Vagina (tissue), 2 donors: Measurements from ENCODE around the gene KLHL25. TPM values are rescaled to one million over a fixed set of nuclear protein-coding genes. Genes with fewer than 3 reads are reported as not detected.

ENCODE experiments used
- DNase-seq, 2 donors: peaks; one replicate each; pipeline ENCODE4 v3.0.0-alpha.2; 2017; ENCODE audit errors: extremely low spot score in 2 of 2
- H3K27ac ChIP-seq: fragments of 200-600 bp; sonication (generic); one replicate; pipeline ENCODE4 v1.5.1; 2019
- H3K27me3 ChIP-seq: fragments of 200-600 bp; sonication (generic); one replicate; pipeline ENCODE4 v1.5.1; 2019
- H3K36me3 ChIP-seq, 2 donors: fragments of 200-600 bp; sonication (generic); one replicate each; pipeline ENCODE4 v1.5.1; 2017 to 2019
- H3K4me1 ChIP-seq: fragments of 200-600 bp; sonication (generic); one replicate; pipeline ENCODE4 v1.5.1; 2019
- H3K4me3 ChIP-seq, 2 donors: fragments of 200-600 bp; sonication (generic); 1 replicate in 1 of 2; 2 replicates in 1 of 2; pipeline ENCODE4 v1.5.1; 2016 to 2019
- H3K9me3 ChIP-seq: fragments of 200-600 bp; sonication (generic); one replicate; pipeline ENCODE4 v1.5.1; 2019
- POLR2A ChIP-seq, 2 donors: fragments of 450-650 bp; IDR thresholded peaks; one replicate each; pipeline ENCODE4 v1.6.1; 2017; ENCODE audit warnings: antibody characterized with exemption in 2 of 2, mild to moderate bottlenecking in 2 of 2, moderate library complexity in 2 of 2
- POLR2AphosphoS5 ChIP-seq, 2 donors: sonication (generic); formaldehyde crosslinking; IDR thresholded peaks; one replicate each; pipeline ENCODE4 v1.9.0; 2017; ENCODE audit warnings: antibody characterized with exemption in 2 of 2, mild to moderate bottlenecking in 2 of 2, low read depth in 1 of 2; ENCODE audit not compliant: insufficient read depth in 1 of 2
- intact Hi-C: fragments of 100-400 bp; cut with DNase I; formaldehyde crosslinking; loops from one replicate; pipeline ENCODE4 v1.15.1; 2023
- total RNA-seq: library from RNA; depleted of rRNA; stranded (reverse); fragments of >200 nt; gene quantifications from one replicate; pipeline ENCODE4 v1.2.3, GENCODE V29; 2016
- TF ChIP-seq, protein P1 (sequence below), 3 experiments: fragments of 450-650 bp in 2 of 3; fragments of 200-600 bp in 1 of 3; sonication (generic) in 1 of 3; IDR thresholded peaks; one replicate each; pipeline ENCODE4 v1.5.1; 2017 to 2019; ENCODE audit warnings: antibody characterized with exemption in 3 of 3, mild to moderate bottlenecking in 2 of 3, moderate library complexity in 2 of 3

Gene KLHL25
- total RNA-seq, 1 donor from 2014 or later = 9.6 TPM

DNA sequence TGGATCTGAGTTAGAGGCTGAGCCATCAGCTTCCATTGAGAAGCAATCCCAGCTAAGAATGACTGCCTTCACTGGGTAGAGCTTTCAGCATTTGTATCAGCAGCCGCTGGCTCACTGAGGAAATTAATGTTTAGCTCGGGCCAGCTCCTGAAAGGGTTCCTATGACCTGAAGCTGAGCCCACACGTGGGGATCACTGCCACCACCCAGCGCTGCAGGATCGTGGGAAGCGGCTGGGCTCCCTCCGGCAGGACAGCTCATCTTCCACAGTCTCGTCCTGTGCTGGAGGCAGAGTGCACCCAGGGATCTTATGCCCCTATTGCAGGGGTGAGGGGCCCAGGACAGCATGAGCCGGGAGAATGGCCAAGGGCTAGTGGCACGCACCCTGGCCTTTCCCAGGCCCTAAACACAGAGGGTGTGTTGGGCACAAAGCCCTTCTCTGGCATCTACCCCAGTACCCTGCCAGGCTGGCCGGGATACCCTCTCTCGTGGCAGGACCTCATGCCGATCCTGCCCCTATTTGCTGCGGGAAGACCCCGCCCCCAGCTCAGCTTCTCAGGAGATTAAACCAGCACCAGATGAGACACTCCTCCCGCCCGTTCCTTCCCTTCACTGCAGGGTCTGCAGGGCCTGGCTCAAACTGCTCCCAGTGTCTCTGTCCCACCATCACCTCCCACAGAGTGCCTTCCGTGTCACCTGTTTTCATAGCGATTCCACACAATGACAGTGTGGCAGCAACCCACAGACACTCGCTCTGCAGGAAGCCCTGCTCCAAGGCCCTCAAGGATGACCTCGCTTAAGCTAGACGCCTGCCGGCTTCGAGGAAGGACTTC, 28.5 kb downstream of the KLHL25 start:
- H3K27ac ChIP-seq = no peak overlapping the region
- intact Hi-C loops = no loop called here
- H3K9me3 ChIP-seq = no peaks in the 10 kb centered on the region
- H3K27me3 ChIP-seq = no peaks in the 10 kb centered on the region
- H3K36me3 ChIP-seq = no peaks in the 10 kb centered on the region
- peaks cover 36% of the 10 kb centered on the region for H3K4me1 ChIP-seq
- no peak for DNase-seq
- H3K4me3 ChIP-seq = no peak overlapping the region
- no peak for TF ChIP-seq POLR2A (IDR thresholded peaks at IDR 0.05)
- TF ChIP-seq, protein P1, sequence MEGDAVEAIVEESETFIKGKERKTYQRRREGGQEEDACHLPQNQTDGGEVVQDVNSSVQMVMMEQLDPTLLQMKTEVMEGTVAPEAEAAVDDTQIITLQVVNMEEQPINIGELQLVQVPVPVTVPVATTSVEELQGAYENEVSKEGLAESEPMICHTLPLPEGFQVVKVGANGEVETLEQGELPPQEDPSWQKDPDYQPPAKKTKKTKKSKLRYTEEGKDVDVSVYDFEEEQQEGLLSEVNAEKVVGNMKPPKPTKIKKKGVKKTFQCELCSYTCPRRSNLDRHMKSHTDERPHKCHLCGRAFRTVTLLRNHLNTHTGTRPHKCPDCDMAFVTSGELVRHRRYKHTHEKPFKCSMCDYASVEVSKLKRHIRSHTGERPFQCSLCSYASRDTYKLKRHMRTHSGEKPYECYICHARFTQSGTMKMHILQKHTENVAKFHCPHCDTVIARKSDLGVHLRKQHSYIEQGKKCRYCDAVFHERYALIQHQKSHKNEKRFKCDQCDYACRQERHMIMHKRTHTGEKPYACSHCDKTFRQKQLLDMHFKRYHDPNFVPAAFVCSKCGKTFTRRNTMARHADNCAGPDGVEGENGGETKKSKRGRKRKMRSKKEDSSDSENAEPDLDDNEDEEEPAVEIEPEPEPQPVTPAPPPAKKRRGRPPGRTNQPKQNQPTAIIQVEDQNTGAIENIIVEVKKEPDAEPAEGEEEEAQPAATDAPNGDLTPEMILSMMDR (IDR thresholded peaks at IDR 0.05) = no peak
- TF ChIP-seq POLR2AphosphoS5 (IDR thresholded peaks at IDR 0.05; ENCODE audit: insufficient read depth in 1 of 2, low read depth in 1 of 2) = no peak

DNA sequence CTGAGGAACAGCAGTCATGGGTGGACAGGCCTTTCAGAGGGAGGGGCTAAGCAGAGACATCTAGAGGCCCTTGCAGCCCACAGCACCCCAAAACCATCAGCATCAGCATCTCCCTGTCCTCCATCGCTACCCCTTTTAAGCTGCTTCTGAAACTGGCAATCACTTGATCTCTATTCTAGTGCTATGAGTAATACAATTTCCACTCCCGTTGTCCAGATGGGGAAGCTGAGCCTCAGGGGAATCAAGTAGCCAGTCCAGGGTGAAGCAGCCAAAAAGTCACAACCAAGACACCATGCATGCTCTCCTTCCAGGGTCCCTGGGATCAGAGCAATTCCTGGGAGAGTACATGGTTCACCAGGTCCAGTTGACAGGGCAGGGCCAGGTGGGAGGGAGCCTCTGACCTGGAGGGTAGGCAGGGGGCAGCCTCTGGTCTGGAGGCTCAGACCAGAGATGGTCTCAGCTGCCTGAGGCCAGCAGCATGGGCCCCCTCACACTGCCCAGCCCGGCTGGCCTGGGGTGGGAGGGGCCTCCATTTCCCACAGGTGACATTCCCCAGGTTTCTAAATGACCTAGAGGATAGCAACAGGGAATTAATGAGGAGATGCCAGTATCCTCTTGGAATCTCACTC, 30.0 kb downstream of the KLHL25 start:
- Histone ChIP-seq H3K27ac (peak overlapping the region; percentile 8), H3K4me3 (no peak overlapping the region), H3K4me1 (peaks cover 21% of the 10 kb centered on the region), H3K27me3 (no peaks in the 10 kb centered on the region), H3K36me3 (peaks cover 0 to 7% of the 10 kb centered on the region in 2 donors), H3K9me3 (no peaks in the 10 kb centered on the region)
- intact Hi-C loops = no loop called here
- TF ChIP-seq, protein P1 (IDR thresholded peaks at IDR 0.05) = no peak
- no peak for TF ChIP-seq POLR2A (IDR thresholded peaks at IDR 0.05)
- no peak for TF ChIP-seq POLR2AphosphoS5 (IDR thresholded peaks at IDR 0.05; ENCODE audit: insufficient read depth in 1 of 2, low read depth in 1 of 2)
- no peak for DNase-seq

DNA sequence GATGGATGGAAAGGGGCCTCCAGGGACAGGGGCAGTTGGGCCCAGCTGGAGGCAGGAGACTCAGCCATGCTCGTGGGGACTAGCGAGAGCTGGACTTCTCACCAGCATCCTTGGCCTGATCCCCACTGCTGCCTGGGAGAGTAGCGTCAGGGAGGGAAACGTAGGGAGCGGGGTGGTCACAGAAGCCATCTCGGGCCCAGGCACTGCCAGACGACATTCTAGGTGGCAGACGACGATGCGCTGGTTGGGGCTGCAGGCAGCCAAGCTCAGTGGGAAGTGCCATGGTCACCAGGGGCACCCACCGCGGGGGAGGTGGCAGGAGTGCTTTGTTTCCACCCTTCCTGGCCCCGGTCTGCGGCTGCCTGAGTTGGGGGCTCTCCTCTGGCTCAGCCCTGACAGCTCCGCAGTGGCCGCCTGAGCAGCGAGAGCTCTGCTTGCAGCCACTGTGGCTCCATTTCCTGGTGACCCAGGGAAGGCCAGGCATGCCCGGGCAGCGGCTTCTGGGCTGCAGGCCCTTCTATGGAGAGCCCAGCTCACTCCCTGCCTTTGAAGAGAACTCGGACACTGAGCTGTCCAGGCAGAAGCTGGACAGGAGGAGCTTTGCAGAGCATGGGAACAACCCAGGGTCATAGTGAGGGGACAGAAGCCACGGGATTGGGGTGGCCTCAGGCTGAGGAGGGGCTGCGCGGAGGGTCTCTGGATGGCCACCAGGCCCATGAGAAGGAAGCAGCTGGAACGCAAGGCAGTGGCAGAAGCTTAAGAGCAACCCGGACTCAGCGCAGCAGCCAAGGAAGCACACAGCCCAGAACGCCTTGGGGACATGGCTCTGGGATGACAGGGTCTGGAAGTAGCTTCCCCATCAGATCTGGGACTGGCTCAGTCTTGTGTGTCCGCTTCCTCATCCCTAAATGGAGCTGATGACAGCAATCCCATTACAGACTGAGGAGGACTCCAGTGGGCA, 30.8 kb downstream of the KLHL25 start:
- Histone ChIP-seq H3K36me3 (peaks cover 0 to 7% of the 10 kb centered on the region in 2 donors), H3K9me3 (no peaks in the 10 kb centered on the region), H3K27me3 (no peaks in the 10 kb centered on the region), H3K4me1 (peaks cover 20% of the 10 kb centered on the region), H3K4me3 (no peak overlapping the region), H3K27ac (peak overlapping the region; percentile 8)
- TF ChIP-seq, protein P1 (IDR thresholded peaks at IDR 0.05) = no peak
- TF ChIP-seq POLR2AphosphoS5 (IDR thresholded peaks at IDR 0.05; ENCODE audit: insufficient read depth in 1 of 2, low read depth in 1 of 2) (no peak), POLR2A (IDR thresholded peaks at IDR 0.05) (no peak)
- intact Hi-C loops = no loop called here
- DNase-seq = no peak

DNA sequence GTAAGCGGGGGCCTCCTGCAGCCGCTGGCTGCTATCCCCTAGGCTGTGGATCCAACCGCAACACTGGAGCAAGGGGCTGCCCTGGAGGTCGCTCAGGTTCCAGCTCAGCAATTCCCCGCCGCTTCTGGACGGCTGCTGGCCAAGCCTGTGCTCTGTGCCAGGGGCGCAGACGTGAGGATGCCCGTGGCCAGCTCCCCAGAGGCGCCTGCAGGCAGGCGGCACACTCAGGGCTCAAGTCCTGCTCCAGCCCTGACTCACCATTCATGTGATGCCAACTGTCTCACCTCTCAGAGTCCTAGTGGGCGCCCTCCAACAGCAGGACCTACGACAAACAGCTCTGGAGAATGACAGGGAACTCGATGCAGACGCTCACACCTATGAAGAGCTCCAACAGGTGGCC, 31.6 kb downstream of the KLHL25 start:
- peaks cover 0 to 7% of the 10 kb centered on the region in 2 donors for H3K36me3 ChIP-seq
- H3K27ac ChIP-seq = no peak overlapping the region
- H3K4me1 ChIP-seq = peaks cover 20% of the 10 kb centered on the region
- H3K27me3 ChIP-seq = no peaks in the 10 kb centered on the region
- no peaks in the 10 kb centered on the region for H3K9me3 ChIP-seq
- H3K4me3 ChIP-seq = no peak overlapping the region
- no peak for DNase-seq
- TF ChIP-seq, protein P1 (IDR thresholded peaks at IDR 0.05) = no peak
- TF ChIP-seq POLR2A (IDR thresholded peaks at IDR 0.05) (no peak), POLR2AphosphoS5 (IDR thresholded peaks at IDR 0.05; ENCODE audit: insufficient read depth in 1 of 2, low read depth in 1 of 2) (no peak)
- intact Hi-C loops = no loop called here
